HG02763 (cell line): ENCODE data around the gene N4BP2.
"Not testable (repeated sequence)": the region's sequence is repeated elsewhere in the genome, so short reads cannot be mapped to it uniquely, and the experiment has no call there.

Source experiments
- ATAC-seq: cut with Tn5 transposase; IDR thresholded peaks from one replicate; pipeline ENCODE4 v1.9.1; 2021; ENCODE audit warnings: mild to moderate bottlenecking, moderate library complexity; ENCODE audit not compliant: unreplicated experiment

The N4BP2 gene

DNA sequence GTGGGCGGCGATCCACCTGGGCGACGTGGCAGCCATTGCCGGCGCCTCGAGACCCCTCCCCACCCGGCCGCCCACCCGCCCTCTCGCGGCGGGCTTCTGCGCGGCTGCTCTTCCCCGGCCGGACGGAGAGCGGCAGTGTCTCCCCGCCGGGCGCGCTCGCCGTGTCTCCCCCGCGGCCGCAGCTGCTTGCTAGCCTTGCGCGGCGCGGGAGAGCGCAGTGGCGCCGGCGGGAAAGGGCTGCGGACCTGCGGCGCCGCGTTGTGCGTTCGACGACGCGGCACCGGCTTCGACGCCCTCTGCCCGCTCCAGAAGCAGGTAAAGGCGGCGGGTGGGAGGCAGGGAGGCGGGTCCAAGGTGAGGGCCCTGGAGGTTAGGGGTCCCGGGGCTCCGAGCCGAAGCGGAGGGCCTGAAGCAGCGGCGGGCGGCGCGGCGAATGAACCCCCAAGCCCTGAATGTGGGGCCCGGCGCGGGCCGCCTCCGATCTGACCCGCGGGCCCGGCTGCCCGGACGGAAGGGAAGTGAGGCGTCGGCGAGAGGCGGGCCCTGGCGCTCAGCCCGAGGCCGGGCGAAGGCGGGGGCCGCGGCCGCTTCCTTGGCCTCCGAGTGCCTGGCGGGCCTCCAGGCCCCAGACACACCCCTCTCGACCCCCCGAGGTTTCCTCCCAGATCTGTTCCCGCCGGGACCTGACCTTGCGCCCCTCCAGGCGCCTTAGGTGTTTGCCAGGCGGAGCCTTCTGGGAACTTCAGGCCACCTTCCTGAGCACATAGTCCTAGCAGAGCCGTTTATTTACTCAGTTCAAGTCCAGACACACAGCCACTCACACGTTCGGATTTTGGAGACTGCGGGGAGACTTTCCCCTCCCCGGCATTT lies at the start of gene N4BP2:
TSS of gene N4BP2 (plus strand) at position 135 of the 870 bp plus-strand sequence. CDS start 40,491 bp downstream, outside the sequence.
- peak; percentile 54 for ATAC-seq

DNA sequence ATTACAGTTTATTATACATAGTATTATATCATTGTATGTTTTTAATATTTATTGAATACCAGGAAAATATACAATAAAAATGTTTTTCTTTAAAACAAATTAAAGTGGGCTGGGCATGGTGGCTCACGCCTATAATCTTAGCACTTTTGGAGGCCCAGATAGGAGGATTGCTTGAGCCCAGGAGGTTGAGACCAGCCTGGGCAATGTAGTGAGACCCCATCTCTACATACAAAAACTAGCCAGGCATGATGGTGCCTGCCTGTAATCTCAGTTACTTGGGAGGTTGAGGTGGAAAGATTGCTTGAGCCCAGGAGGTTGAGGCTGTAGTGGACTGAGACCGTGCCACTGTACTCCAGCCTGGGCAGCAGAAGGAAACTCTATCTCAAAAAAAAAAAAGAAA lies 40.6 kb upstream of the N4BP2 start:
- ATAC-seq = no peak

DNA sequence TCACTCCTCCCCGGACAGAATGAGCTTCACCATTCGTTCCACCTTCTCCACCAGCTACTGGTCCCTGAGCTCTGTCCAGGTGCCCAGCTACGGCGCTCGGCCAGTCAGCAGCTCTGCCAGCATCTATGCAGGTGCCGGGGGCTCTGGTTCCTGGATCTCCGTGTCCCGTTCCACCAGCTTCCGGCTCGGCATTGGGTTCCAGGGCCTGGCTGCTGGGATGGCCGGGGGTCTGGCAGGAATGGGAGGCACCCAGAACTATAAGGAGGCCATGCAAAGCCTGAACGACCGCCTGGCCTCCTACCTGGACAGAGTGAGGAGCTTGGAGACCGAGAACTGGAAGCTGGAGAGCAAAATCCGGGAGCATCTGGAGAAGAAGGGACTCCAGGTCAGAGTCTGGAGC lies 36.4 kb upstream of the N4BP2 start:
- ATAC-seq = no peak

DNA sequence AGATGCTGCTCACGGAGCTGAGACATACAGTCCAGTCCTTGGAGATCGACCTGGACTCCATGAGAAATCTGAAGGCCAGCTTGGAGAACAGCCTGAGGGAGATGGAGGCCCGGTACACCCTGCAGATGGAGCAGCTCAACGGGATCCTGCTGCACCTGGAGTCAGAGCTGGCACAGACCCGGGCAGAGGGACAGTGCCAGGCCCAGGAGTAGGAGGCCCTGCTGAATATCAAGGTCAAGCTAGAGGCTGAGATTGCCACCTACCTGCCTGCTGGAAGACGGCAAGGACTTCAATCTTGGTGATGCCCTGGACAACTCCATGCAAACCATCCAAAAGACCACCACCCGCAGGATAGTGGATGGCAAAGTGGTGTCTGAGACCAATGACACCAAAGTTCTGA lies 35.5 kb upstream of the N4BP2 start:
- not testable (repeated sequence) for ATAC-seq

GRCh38 chr4:40024049-40024448 lies 32.6 kb upstream of the N4BP2 start:
- ATAC-seq = not testable (repeated sequence)

DNA sequence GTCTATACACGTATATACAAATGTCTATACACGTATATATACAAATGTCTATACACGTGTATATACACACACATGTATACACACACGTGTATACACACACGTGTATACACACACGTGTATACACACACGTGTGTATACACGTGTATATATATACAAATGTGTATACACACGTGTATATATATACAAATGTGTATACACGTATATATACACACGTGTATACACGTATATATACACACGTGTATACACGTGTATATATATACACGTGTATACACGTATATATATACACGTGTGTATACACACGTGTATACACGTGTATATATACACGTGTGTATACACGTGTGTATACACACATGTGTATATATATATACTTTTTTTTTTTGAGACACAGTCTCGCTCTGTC lies 23.9 kb upstream of the N4BP2 start:
- ATAC-seq = no peak

DNA sequence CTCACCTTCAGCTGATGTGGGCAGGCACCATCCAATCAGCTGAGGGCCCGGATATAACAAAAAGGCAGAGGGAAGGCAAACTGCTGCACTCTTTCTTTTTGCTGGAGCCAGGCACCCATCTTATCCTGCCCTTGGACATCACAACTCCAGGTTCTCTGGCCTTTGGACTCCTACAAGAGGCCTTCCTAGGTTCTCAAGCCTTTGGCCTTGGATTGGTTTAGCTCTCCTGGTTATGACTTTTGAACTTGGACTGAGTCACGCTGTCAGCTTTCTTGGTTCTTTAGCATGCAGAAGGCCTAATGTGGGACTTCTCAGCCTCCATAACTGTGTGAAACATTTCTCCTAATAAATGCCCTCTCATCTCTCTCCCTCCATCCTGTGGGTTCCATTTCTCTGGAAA lies 23.0 kb upstream of the N4BP2 start:
- ATAC-seq = no peak

DNA sequence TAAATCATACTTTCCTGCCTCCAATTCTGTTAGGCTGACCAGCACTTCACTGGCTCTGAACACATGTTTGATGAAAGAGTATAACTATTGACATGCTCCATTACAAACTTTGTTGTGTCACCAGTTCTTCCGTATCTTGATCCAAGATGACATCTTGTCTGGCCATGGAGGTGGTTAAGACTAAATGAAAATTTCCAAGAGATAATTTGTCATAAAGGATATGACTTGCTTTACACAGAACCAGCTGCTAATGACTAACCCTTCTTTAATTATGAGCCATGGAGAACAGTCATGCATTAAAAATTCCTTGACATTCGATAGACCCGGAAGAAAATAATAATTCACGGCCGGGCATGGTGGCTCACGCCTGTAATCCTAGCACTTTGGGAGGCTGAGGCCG lies 17.7 kb upstream of the N4BP2 start:
- no peak for ATAC-seq

DNA sequence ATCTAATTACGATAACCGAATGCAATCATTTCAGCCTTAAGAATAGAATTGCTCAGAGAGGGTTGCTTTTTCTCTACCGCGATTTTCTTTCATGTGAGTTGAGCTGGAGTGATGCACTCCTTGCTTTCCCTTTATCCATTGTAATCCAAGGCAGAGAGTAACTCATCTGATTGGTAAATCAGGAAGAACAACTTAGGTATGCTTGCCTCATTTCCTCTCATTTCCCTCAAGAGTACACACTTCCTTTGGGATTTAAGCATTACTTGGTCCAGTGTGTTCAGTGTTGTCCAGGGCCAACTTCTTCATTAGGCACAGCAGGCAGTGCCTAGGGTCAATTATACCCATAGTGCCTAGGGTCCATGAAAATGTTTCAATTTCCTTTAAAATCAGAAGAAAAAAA lies 15.7 kb upstream of the N4BP2 start:
- no peak for ATAC-seq

DNA sequence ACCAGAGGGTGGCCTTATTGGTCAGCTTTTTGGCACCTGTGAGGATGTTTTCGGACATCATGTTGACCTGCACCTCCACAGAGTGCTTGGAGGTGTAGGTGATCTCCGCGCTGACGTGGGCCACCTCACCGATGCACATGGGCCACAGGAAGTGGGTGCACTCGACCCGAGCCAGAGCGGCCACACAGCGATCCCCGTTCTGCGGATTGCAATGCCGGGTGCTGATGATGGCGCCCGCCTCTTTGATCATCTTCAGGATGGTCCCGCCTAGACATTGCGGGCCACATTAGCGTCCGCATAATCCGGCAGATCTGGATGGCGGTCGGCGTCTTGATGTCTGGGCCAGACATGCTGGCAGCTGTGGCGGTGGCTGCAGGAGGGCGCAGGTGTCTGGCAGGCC lies 12.9 kb upstream of the N4BP2 start:
- no peak for ATAC-seq

GRCh38 chr4:40046311-40046980 lies 10.2 kb upstream of the N4BP2 start:
- no peak for ATAC-seq

DNA sequence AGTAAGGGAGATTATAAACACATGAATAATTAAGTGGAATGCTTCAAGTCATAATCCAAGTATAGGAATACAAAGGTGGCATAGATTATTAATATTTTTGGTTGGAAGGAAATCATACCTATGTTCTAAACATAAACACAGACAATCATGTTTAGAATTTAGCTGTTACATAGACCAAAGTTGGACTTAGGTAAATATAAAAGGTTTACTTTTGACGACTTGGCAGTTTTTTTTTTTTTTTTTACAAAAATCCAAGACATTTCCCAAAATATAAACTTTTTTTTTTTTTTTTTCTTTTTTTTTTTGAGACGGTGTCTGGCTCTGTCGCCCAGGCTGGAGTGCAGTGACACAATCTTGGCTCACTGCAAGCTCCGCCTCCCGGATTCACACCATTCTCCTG lies 3.5 kb upstream of the N4BP2 start:
- no peak for ATAC-seq

DNA sequence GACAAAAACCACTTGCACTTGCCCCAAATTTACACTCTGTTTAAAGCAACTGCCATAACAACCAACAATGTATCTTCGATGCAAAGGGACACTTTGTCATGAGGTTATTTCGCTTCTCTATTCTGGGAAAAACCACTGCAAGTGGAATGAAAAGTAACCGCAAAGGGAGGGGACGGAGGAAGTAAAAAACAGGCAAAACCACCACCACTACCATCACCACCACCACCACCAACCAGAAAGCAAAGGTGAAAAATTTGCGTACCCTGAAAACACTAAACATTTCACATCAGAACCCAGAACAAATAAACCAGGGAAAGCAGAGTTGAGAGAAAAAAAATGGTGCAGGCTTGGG lies 1.2 kb upstream of the N4BP2 start:
- no peak for ATAC-seq

DNA sequence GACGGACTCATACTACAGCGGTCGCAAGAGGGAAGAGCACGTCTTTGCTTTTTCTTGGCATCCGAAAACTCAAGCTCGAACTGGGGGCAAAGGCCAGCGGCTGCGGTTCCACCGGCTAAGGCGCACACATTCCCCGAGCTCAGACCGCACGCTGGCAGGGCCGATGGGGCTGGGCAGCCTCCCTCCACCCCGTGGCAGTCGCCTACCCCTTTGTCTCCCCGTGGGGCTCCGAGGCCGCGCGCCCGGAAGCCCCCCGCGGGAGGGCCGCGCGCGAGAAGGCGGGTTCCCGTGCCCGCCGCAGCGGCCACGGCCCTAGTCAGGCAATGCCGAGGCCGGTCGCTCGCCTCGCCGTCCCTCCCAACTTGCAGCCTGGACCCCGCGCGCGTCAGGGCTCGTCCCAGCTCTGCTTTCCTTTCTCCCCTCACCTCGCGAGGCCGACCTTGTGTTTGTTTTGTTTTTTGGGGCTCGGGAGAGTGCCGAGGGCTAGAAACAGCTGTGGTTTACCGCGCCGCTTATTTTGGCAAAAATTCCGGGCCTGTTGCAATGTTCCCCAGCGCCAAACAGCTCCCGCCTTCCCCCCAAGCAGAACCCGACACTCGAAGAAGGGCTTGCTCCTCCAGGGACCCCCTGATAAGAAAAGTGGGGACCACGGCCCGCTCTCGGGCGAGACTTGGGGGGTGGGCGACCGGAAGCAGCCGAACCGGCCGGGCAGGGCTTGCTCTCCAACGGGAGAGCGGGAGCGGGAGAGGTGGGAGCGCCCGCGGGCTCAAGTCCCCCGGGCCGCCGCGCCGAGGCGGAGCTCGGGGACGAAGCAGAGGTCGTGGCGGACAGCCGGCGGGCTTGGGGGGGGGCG lies 561 bp upstream of the N4BP2 start:
- ATAC-seq = no peak

DNA sequence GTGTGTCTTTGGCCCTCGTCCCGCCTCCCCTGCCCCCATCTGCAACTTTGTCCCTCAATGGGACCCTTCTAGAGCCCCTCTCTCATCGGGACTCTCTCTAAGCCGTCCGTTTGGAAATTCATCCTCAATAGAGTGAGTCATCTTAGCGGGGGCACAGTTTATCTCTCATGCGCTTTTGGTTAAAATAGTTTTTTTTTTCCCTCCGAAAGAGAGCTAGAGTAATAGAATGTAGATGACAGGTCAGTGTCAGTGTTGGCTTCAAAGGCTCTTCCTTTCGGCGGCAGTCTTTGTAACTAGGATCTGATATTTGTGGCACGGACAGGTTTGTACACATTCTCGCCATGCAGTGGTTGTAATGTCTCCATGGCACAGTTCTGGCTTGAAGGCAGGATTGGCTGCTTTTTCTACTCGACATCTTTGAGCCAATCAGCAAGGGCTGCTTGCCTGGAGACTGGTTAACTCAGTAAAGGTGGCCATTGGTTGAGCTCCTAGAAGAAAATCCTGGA lies 989 bp downstream of the N4BP2 start:
- peak; percentile 68 for ATAC-seq

GRCh38 chr4:40058121-40058520 lies 1.5 kb downstream of the N4BP2 start:
- no peak for ATAC-seq

- ATAC-seq = no peak
Measured at GRCh38 chr4:40058854-40059253, 2.2 kb downstream of the N4BP2 start.

GRCh38 chr4:40059362-40059761 lies 2.7 kb downstream of the N4BP2 start:
- no peak for ATAC-seq

GRCh38 chr4:40065010-40065409 lies 8.4 kb downstream of the N4BP2 start:
- ATAC-seq = no peak

- ATAC-seq = no peak
Measured at GRCh38 chr4:40066651-40067050, 10.0 kb downstream of the N4BP2 start.

- ATAC-seq = no peak
Measured at GRCh38 chr4:40070387-40070786, 13.7 kb downstream of the N4BP2 start.
